HepG2 (cell line): Measurements from ENCODE around the gene NPPA. TPM values are rescaled to one million over a fixed set of nuclear protein-coding genes. Genes with fewer than 3 reads are reported as not detected.

Experiments used
- ARNT2 ChIP-seq: sonication (generic); formaldehyde crosslinking; IDR thresholded peaks from 2 replicates; pipeline ENCODE4 v1.8.0; 2022; ENCODE audit warnings: mild to moderate bottlenecking, low read depth, missing genetic modification reagents, moderate library complexity
- ATF3 ChIP-seq: sonication (generic); formaldehyde crosslinking; IDR thresholded peaks from 2 replicates; pipeline ENCODE4 v1.4.0; 2020; ENCODE audit warnings: missing genetic modification reagents
- BATF2 ChIP-seq: sonication (generic); formaldehyde crosslinking; IDR thresholded peaks from 2 replicates; pipeline ENCODE4 v1.8.0; 2022; ENCODE audit warnings: mild to moderate bottlenecking, missing genetic modification reagents, moderate library complexity
- BRF2 ChIP-seq: sonication (generic); formaldehyde crosslinking; IDR thresholded peaks from 2 replicates; pipeline ENCODE4 v1.8.1; 2022; ENCODE audit warnings: mild to moderate bottlenecking, missing genetic modification reagents
- FLYWCH1 ChIP-seq: sonication (generic); formaldehyde crosslinking; IDR thresholded peaks from 2 replicates; pipeline ENCODE4 v1.8.1; 2023; ENCODE audit warnings: mild to moderate bottlenecking, missing genetic modification reagents
- GLI4 ChIP-seq: sonication (generic); formaldehyde crosslinking; IDR thresholded peaks from 2 replicates; pipeline ENCODE4 v1.5.1; 2020; ENCODE audit warnings: missing genetic modification reagents, mild to moderate bottlenecking, moderate library complexity, borderline replicate concordance
- HMG20A ChIP-seq: IDR thresholded peaks from 2 replicates; pipeline ENCODE4 v1.6.1; 2016; ENCODE audit warnings: borderline replicate concordance
- KLF11 ChIP-seq: IDR thresholded peaks from 2 replicates; pipeline ENCODE4 v1.6.1; 2016; ENCODE audit warnings: missing compliant biosample characterization
- LCORL ChIP-seq, 2 experiments: fragments of 450-650 bp in 1 of 2; sonication (generic) in 1 of 2; formaldehyde crosslinking in 1 of 2; IDR thresholded peaks; 2 replicates each; pipeline versions ENCODE4 v1.5.0 to v1.6.1; 2017 to 2020; ENCODE audit warnings: antibody characterized with exemption in 1 of 2, missing genetic modification reagents in 1 of 2
- NFE2 ChIP-seq: sonication (generic); formaldehyde crosslinking; IDR thresholded peaks from 2 replicates; pipeline ENCODE4 v1.4.0; 2020; ENCODE audit warnings: missing genetic modification reagents
- NR1H2 ChIP-seq: sonication (generic); formaldehyde crosslinking; IDR thresholded peaks from 2 replicates; pipeline ENCODE4 v1.8.1; 2022; ENCODE audit warnings: low read depth, missing genetic modification reagents, borderline replicate concordance
- NR2C2 ChIP-seq: sonication (generic); formaldehyde crosslinking; IDR thresholded peaks from 2 replicates; pipeline ENCODE4 v1.4.0; 2020; ENCODE audit warnings: missing genetic modification reagents, mild to moderate bottlenecking, moderate library complexity, borderline replicate concordance
- PTBP1 ChIP-seq: fragments of 200-400 bp; formaldehyde crosslinking; IDR thresholded peaks from 2 replicates; pipeline ENCODE4 v1.6.1; 2018; ENCODE audit warnings: low read length, low read depth; ENCODE audit not compliant: poor library complexity, severe bottlenecking
- TRIM24 ChIP-seq: sonication (generic); formaldehyde crosslinking; IDR thresholded peaks from 2 replicates; pipeline ENCODE4 v1.8.0; 2022; ENCODE audit warnings: mild to moderate bottlenecking, missing genetic modification reagents
- ZBTB7B ChIP-seq: sonication (generic); formaldehyde crosslinking; IDR thresholded peaks from 2 replicates; pipeline ENCODE4 v1.4.0; 2020; ENCODE audit warnings: missing genetic modification reagents
- ZNF318 ChIP-seq: sonication (generic); formaldehyde crosslinking; IDR thresholded peaks from 2 replicates; pipeline ENCODE4 v1.4.0; 2020; ENCODE audit warnings: mild to moderate bottlenecking, missing genetic modification reagents
- ZNF589 ChIP-seq: sonication (generic); formaldehyde crosslinking; conservative IDR thresholded peaks from 2 replicates; pipeline ENCODE4 v1.8.0; 2022; ENCODE audit warnings: mild to moderate bottlenecking, moderate library complexity, missing genetic modification reagents
- ZNF747 ChIP-seq: sonication (generic); formaldehyde crosslinking; IDR thresholded peaks from 2 replicates; pipeline ENCODE4 v1.8.1; 2023; ENCODE audit warnings: missing genetic modification reagents, mild to moderate bottlenecking, borderline replicate concordance
- polyA plus RNA-seq, 8 experiments: library from polyadenylated mRNA; depleted of rRNA in 3 of 8; stranded (reverse) in 7 of 8; unstranded in 1 of 8; fragments of >200 nt; fragmentation: Illumina TruSeq in 4 of 8; extraction: Trizol in 4 of 8; gene quantifications; 2 replicates each; pipeline versions ENCODE4 v1.2.1 to v1.2.3, GENCODE V29; 2011 to 2016; ENCODE audit warnings: low read depth in 4 of 8, missing spikeins in 1 of 8, mixed read lengths in 1 of 8; ENCODE audit not compliant: insufficient read depth in 1 of 8
- total RNA-seq, 5 experiments: library from RNA; depleted of rRNA; stranded (reverse); fragments of >200 nt; fragmentation: Illumina TruSeq; extraction: Trizol; gene quantifications; 2 replicates each; pipeline ENCODE4 v1.2.3, GENCODE V29; 2016; ENCODE audit warnings: low read depth in 1 of 5

Gene NPPA
- total and polyA plus RNA-seq, 2 of the 13 experiments (the other 11 are each of a cell fraction or from before 2014, with no cell fraction given) = not detected

- TF ChIP-seq TRIM24 (CRISPR knock-in tag) (no peak), GLI4 (CRISPR knock-in tag) (peak; percentile 97; the same call in 1 of the 2 replicates), BRF2 (no peak), LCORL (IDR thresholded peaks at IDR 0.05) (no peak), LCORL (CRISPR knock-in tag; IDR thresholded peaks at IDR 0.05) (peak; percentile 66; the same call in 1 of the 2 replicates), ZBTB7B (CRISPR knock-in tag) (peak; percentile 96), ZNF589 (CRISPR knock-in tag) (peak; percentile 96), ZNF747 (no peak; the same call in 1 of the 2 replicates), NR1H2 (CRISPR knock-in tag) (peak; percentile 91; the same call in 1 of the 2 replicates), FLYWCH1 (CRISPR knock-in tag) (peak; percentile 20; the same call in 1 of the 2 replicates), NFE2 (CRISPR knock-in tag) (no peak), HMG20A (CRISPR knock-in tag) (peak; percentile 67; the same call in 1 of the 2 replicates), KLF11 (CRISPR knock-in tag) (peak; percentile 99), NR2C2 (CRISPR knock-in tag) (no peak), ZNF318 (CRISPR knock-in tag) (peak; percentile 96; the same call in 1 of the 2 replicates), PTBP1 (no peak), ATF3 (CRISPR knock-in tag) (peak; percentile 84), BATF2 (peak; percentile 91), ARNT2 (CRISPR knock-in tag) (peak; percentile 96)
Observed at GRCh38 chr1:11858968-11859871, 11.6 kb upstream of the NPPA start (continued).
